ENCODE results near the gene INPPL1. TPM values are rescaled to one million over a fixed set of nuclear protein-coding genes. Genes with fewer than 3 reads are reported as not detected.

The INPPL1 gene
- polyA plus RNA-seq, 1 donor, result 84.5 TPM

DNA sequence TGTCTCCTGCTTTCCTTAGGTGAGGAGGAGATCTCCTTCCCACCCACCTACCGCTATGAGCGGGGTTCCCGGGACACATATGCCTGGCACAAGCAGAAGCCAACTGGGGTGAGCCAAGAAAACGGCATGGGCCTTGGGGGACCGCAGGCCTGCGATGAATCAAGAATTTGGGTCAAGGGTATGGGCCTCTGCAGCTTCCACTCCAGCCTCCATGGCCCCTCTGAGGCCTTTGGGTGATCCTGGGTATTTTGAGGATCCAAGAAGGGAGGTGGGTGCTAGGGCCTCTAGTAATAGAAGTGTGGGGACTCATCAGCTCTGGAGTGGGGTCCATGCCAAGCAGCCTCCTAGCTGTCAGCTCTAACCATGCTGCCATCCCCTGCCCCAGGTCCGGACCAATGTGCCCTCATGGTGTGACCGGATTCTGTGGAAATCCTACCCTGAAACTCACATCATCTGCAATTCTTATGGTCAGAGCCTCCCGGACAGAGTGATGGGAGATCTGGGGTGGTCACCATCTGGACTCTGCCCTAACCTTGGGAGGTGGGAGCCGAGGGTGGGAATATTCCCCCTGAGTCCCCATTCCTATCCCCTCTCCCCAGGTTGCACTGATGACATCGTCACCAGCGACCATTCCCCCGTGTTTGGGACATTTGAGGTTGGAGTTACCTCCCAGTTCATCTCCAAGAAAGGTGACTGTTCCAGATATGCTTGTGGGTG is 8.6 kb downstream of the INPPL1 start:
- peak in 1 of 2 donors; percentile 1 for DNase-seq
- no peak overlapping the region for H3K4me3 ChIP-seq (ENCODE audit: low read length)
- peaks cover 94% of the 10 kb centered on the region for H3K36me3 ChIP-seq (ENCODE audit: control insufficient read depth, insufficient read depth, low read length)
- no CpG with 5 or more reads among the region's 13 CpGs for WGBS (ENCODE audit: insufficient coverage, low lambda C conversion rate)
- no peaks in the 10 kb centered on the region for H3K27me3 ChIP-seq (ENCODE audit: control insufficient read depth, insufficient read depth, low read length)
- no peak overlapping the region for H3K27ac ChIP-seq (ENCODE audit: low read length)
- peaks cover 7% of the 10 kb centered on the region for H3K4me1 ChIP-seq (ENCODE audit: control insufficient read depth, insufficient read depth, low read length)
- H3K9me3 ChIP-seq (ENCODE audit: control insufficient read depth, low read depth, low read length), result no peaks in the 10 kb centered on the region

- peak in 1 of 2 donors; percentile 0 for DNase-seq
- Histone ChIP-seq H3K27ac (ENCODE audit: low read length) (no peak overlapping the region), H3K27me3 (ENCODE audit: control insufficient read depth, insufficient read depth, low read length) (peaks cover 5% of the 10 kb centered on the region), H3K4me3 (ENCODE audit: low read length) (no peak overlapping the region), H3K9me3 (ENCODE audit: control insufficient read depth, low read depth, low read length) (no peaks in the 10 kb centered on the region), H3K4me1 (ENCODE audit: control insufficient read depth, insufficient read depth, low read length) (peaks cover 7% of the 10 kb centered on the region), H3K36me3 (ENCODE audit: control insufficient read depth, insufficient read depth, low read length) (peaks cover 91% of the 10 kb centered on the region)
- no CpG with 5 or more reads among the region's 8 CpGs for WGBS (ENCODE audit: insufficient coverage, low lambda C conversion rate)
These were observed 9.4 kb downstream of the INPPL1 start for GRCh38 chr11:72233773-72234513.

GRCh38 chr11:72234514-72234830 is 9.9 kb downstream of the INPPL1 start:
- H3K4me3 ChIP-seq (ENCODE audit: low read length), result no peak overlapping the region
- no peaks in the 10 kb centered on the region for H3K9me3 ChIP-seq (ENCODE audit: control insufficient read depth, low read depth, low read length)
- no CpG with 5 or more reads among the region's 3 CpGs for WGBS (ENCODE audit: insufficient coverage, low lambda C conversion rate)
- peaks cover 86% of the 10 kb centered on the region for H3K36me3 ChIP-seq (ENCODE audit: control insufficient read depth, insufficient read depth, low read length)
- H3K27me3 ChIP-seq (ENCODE audit: control insufficient read depth, insufficient read depth, low read length), result peaks cover 11% of the 10 kb centered on the region
- peaks cover 11% of the 10 kb centered on the region for H3K4me1 ChIP-seq (ENCODE audit: control insufficient read depth, insufficient read depth, low read length)
- H3K27ac ChIP-seq (ENCODE audit: low read length), result no peak overlapping the region
- no peak for DNase-seq

DNA sequence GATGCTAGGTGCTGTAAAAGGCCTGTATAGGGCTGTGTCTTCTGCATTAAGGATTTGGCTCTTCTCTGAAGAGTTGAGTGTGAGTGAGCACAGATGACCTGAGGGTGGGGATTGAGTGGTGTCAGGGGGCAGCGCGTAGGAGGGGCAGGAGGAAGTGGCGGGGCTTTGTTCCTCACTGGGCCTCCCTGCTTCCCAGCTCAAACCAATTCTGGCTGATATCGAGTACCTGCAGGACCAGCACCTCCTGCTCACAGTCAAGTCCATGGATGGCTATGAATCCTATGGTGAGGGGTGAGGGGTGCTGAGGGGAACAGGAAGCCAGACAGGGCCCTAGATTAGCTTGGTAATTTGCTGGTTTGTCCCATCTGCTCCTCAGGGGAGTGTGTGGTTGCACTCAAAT is 10.4 kb downstream of the INPPL1 start:
- Histone ChIP-seq H3K36me3 (ENCODE audit: control insufficient read depth, insufficient read depth, low read length) (peaks cover 82% of the 10 kb centered on the region), H3K4me1 (ENCODE audit: control insufficient read depth, insufficient read depth, low read length) (peaks cover 13% of the 10 kb centered on the region), H3K4me3 (ENCODE audit: low read length) (no peak overlapping the region), H3K27ac (ENCODE audit: low read length) (no peak overlapping the region), H3K9me3 (ENCODE audit: control insufficient read depth, low read depth, low read length) (no peaks in the 10 kb centered on the region), H3K27me3 (ENCODE audit: control insufficient read depth, insufficient read depth, low read length) (peaks cover 13% of the 10 kb centered on the region)
- no peak for DNase-seq
- WGBS (ENCODE audit: insufficient coverage, low lambda C conversion rate), result no CpG with 5 or more reads among the region's 4 CpGs

DNA sequence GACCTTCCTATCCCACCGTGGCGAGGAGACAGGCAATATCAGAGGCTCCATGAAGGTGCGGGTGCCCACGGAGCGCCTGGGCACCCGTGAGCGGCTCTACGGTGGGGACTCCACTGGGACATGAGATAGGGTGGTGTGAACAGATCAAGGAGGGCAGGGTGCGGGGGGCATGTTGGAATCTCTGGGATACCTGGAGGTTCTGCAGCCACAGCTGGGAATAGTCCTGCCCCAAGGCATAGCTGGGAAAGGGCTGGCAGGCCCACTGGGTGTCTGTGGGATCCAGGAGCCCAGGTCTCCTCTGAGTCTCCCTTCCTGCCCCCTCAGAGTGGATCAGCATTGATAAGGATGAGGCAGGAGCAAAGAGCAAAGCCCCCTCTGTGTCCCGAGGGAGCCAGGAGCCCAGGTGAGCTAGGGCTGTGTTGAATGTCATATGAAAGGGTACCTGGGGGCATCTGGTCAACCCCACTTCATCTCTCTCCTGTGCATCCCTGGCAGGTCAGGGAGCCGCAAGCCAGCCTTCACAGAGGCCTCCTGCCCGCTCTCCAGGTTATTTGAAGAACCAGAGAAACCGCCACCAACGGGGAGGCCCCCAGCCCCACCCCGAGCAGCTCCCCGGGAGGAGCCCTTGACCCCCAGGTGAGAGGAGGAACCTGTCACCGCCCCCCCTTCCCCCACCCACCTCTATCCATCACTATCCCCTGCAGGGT is 10.9 kb downstream of the INPPL1 start:
- no peak overlapping the region for H3K4me3 ChIP-seq (ENCODE audit: low read length)
- peaks cover 19% of the 10 kb centered on the region for H3K4me1 ChIP-seq (ENCODE audit: control insufficient read depth, insufficient read depth, low read length)
- H3K9me3 ChIP-seq (ENCODE audit: control insufficient read depth, low read depth, low read length), result no peaks in the 10 kb centered on the region
- no peak for DNase-seq
- H3K36me3 ChIP-seq (ENCODE audit: control insufficient read depth, insufficient read depth, low read length), result peaks cover 76% of the 10 kb centered on the region
- H3K27ac ChIP-seq (ENCODE audit: low read length), result no peak overlapping the region
- no CpG with 5 or more reads among the region's 17 CpGs for WGBS (ENCODE audit: insufficient coverage, low lambda C conversion rate)
- H3K27me3 ChIP-seq (ENCODE audit: control insufficient read depth, insufficient read depth, low read length), result peaks cover 18% of the 10 kb centered on the region

DNA sequence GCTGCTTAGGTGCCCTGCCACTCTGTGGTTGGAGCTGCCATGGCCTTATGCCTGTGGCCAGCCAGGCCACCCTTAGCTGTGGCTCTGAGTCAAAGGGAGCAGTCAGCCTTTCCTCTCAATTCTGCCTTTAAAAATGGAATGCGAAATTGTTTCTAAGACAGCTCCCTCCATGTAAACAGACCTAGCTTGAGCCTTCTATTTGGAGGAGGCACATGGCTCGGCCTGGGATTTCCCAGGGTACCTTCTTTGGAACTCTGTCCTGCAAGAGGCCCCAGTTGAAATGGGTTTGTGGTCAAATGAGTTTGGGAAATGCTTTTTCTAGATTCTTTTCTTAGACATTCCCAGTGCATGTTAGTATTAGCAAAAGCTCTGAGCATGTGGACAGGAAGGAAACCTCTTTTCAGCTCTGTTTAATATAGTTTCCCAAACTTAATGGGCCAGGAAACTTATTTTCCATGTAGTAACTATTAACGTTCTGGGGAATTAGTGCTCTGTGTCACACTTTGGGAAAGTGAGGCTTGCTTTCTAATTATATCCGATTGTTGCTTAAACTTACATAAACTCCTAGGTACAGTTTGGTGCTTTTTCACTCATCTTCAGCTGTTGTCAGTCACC is 11.6 kb downstream of the INPPL1 start:
- no peak for DNase-seq
- WGBS (ENCODE audit: insufficient coverage, low lambda C conversion rate), result no CpG with 5 or more reads among the region's 4 CpGs
- no peak overlapping the region for H3K27ac ChIP-seq (ENCODE audit: low read length)
- H3K9me3 ChIP-seq (ENCODE audit: control insufficient read depth, low read depth, low read length), result no peaks in the 10 kb centered on the region
- peaks cover 22% of the 10 kb centered on the region for H3K4me1 ChIP-seq (ENCODE audit: control insufficient read depth, insufficient read depth, low read length)
- peaks cover 69% of the 10 kb centered on the region for H3K36me3 ChIP-seq (ENCODE audit: control insufficient read depth, insufficient read depth, low read length)
- H3K4me3 ChIP-seq (ENCODE audit: low read length), result no peak overlapping the region
- peaks cover 25% of the 10 kb centered on the region for H3K27me3 ChIP-seq (ENCODE audit: control insufficient read depth, insufficient read depth, low read length)

GRCh38 chr11:72236774-72237111 is 12.2 kb downstream of the INPPL1 start:
- no CpG with 5 or more reads among the region's 2 CpGs for WGBS (ENCODE audit: insufficient coverage, low lambda C conversion rate)

DNA sequence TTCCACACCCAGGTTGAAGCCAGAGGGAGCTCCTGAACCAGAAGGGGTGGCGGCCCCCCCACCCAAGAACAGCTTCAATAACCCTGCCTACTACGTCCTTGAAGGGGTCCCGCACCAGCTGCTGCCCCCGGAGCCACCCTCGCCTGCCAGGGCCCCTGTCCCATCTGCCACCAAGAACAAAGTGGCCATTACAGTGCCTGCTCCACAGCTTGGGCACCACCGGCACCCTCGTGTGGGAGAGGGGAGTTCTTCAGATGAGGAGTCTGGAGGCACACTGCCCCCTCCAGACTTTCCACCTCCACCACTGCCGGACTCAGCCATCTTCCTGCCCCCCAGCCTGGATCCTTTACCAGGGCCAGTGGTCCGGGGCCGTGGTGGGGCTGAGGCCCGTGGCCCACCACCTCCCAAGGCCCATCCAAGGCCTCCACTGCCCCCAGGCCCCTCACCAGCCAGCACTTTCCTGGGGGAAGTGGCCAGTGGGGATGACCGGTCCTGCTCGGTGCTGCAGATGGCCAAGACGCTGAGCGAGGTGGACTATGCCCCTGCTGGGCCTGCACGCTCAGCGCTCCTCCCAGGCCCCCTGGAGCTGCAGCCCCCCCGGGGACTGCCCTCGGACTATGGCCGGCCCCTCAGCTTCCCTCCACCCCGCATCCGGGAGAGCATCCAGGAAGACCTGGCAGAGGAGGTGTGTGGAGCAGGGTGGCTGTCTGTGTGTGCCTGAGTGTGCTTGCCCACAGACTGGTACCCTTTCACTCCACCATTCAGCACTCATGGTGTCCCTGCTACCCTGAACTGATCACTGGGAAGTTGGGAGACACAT is 12.8 kb downstream of the INPPL1 start:
- no CpG with 5 or more reads among the region's 22 CpGs for WGBS (ENCODE audit: insufficient coverage, low lambda C conversion rate)
- H3K4me1 ChIP-seq (ENCODE audit: control insufficient read depth, insufficient read depth, low read length), result peaks cover 22% of the 10 kb centered on the region

More at GRCh38 chr11:72236774-72237111, 12.2 kb downstream of the INPPL1 start:
- H3K4me1 ChIP-seq (ENCODE audit: control insufficient read depth, insufficient read depth, low read length), result peaks cover 22% of the 10 kb centered on the region
- H3K36me3 ChIP-seq (ENCODE audit: control insufficient read depth, insufficient read depth, low read length), result peaks cover 63% of the 10 kb centered on the region
- no peak for DNase-seq
- no peak overlapping the region for H3K27ac ChIP-seq (ENCODE audit: low read length)
- no peaks in the 10 kb centered on the region for H3K9me3 ChIP-seq (ENCODE audit: control insufficient read depth, low read depth, low read length)
- H3K4me3 ChIP-seq (ENCODE audit: low read length), result no peak overlapping the region
- peaks cover 31% of the 10 kb centered on the region for H3K27me3 ChIP-seq (ENCODE audit: control insufficient read depth, insufficient read depth, low read length)

DNA sequence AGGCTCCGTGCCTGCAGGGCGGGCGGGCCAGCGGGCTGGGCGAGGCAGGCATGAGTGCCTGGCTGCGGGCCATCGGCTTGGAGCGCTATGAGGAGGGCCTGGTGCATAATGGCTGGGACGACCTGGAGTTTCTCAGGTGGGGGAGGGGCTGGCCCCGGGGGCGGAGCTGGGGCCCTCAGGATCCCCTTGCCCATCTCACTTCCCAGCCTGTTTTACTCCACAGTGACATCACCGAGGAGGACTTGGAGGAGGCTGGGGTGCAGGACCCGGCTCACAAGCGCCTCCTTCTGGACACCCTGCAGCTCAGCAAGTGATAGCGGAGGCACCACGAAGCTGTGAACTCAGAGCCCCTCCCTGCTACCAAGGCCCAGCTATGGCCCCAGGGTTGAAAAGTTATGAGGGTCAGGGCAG is 13.5 kb downstream of the INPPL1 start:
- H3K27ac ChIP-seq (ENCODE audit: low read length), result no peak overlapping the region
- DNase-seq, result peak; percentile 48 to 61
- H3K4me1 ChIP-seq (ENCODE audit: control insufficient read depth, insufficient read depth, low read length), result peaks cover 22% of the 10 kb centered on the region
- peaks cover 50% of the 10 kb centered on the region for H3K36me3 ChIP-seq (ENCODE audit: control insufficient read depth, insufficient read depth, low read length)
- H3K27me3 ChIP-seq (ENCODE audit: control insufficient read depth, insufficient read depth, low read length), result peaks cover 44% of the 10 kb centered on the region
- no peaks in the 10 kb centered on the region for H3K9me3 ChIP-seq (ENCODE audit: control insufficient read depth, low read depth, low read length)
- no peak overlapping the region for H3K4me3 ChIP-seq (ENCODE audit: low read length)
- no CpG with 5 or more reads among the region's 16 CpGs for WGBS (ENCODE audit: insufficient coverage, low lambda C conversion rate)

More for the DNA sequence above, 12.8 kb downstream of the INPPL1 start:
- Histone ChIP-seq H3K36me3 (ENCODE audit: control insufficient read depth, insufficient read depth, low read length) (peaks cover 58% of the 10 kb centered on the region), H3K9me3 (ENCODE audit: control insufficient read depth, low read depth, low read length) (no peaks in the 10 kb centered on the region), H3K4me3 (ENCODE audit: low read length) (no peak overlapping the region), H3K27ac (ENCODE audit: low read length) (no peak overlapping the region), H3K27me3 (ENCODE audit: control insufficient read depth, insufficient read depth, low read length) (peaks cover 37% of the 10 kb centered on the region)
- peak in 1 of 2 donors; percentile 44 for DNase-seq
